ENCODE results near the gene RCOR1.
"Not testable (repeated sequence)": the region's sequence is repeated elsewhere in the genome, so short reads cannot be mapped to it uniquely, and the experiment has no call there.

The RCOR1 gene

DNA sequence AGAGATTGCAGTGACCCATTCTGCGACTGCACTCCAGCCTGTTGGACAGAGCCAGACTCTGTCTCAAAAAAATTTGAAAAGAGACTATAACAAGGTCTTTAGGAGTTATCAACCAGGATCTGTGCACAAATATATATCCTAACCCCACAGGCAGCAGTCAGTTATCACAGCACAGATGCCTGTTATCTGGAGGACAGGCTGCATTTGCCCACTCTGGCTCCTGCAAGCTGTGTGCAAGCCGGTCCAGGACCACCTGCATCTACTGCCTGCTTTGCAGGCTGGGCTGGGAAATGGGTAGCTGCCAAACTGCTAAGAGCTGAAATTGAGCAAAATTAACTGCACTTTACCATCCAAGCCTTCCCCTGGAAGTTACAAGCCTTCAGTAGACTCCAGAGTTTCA, 21.4 kb upstream of the RCOR1 start:
- DNase-seq (ENCODE audit: low read depth, low spot score) = no peak

DNA sequence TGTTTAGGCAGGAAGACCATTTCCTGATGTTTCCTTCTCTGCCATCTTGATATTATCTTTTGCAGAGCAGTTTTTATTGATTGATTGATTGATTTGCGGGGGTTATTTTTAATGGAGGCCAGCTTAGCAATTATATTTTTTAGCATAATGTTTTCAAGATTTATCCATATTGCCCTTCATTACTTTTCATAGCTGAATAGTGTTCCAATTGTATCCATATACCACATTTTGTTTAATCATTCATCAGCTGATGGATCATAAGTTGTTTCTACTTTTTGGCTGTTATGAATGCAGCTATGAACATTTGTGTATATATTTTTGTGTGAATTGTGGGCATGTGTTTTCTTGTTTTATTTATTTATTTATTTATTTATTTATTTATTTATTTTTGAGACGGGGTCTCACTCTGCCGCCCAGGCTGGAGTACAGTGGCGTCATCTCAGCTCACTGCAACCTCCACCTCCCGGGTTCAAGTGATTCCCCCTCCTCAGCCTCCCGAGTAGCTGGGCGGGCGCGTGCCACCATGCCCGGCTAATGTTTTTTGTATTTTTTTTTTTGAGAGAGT, 20.9 kb upstream of the RCOR1 start:
- DNase-seq (ENCODE audit: low read depth, low spot score) = no peak

DNA sequence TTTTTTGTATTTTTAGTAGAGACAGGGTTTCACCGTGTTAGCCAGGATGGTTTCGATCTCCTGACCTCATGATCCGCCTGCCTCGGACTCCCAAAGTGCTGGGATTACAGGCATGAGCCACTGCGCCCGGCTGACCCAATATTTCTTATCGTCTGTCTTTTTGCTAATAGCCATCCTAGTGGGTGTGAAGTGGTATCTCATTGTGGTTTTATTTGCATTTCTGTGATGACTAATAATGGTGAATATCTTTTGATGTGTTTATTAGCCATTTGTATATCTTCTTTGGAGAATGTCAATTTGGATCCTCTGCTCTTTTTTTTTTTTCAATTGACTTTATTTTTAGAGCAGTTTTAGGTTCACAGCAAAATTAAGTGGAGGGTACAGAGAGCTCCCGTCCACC, 19.3 kb upstream of the RCOR1 start:
- DNase-seq (ENCODE audit: low read depth, low spot score) = not testable (repeated sequence)

DNA sequence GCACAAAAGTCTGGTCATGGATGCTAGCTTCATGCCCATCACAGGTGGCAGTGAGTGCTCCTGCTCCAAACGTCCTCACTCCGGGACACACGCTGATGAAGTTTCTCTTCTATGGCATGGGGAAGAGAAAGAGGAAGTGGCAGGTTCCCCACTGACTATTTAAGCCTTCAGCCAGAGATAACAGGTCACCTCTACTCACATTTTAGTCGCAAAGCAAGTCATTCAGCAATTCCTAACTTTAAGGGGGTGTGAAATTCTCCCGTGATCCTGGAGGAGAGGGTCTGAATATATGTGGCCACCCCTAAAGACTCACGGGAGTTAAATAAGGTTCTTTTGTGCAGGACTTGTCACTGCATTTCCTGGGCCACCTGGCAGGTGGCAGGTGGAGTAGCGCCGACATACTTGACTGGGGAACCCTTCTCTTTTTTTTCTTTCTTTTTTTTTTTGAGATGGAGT, 18.8 kb upstream of the RCOR1 start:
- no peak for DNase-seq (ENCODE audit: low read depth, low spot score)

DNA sequence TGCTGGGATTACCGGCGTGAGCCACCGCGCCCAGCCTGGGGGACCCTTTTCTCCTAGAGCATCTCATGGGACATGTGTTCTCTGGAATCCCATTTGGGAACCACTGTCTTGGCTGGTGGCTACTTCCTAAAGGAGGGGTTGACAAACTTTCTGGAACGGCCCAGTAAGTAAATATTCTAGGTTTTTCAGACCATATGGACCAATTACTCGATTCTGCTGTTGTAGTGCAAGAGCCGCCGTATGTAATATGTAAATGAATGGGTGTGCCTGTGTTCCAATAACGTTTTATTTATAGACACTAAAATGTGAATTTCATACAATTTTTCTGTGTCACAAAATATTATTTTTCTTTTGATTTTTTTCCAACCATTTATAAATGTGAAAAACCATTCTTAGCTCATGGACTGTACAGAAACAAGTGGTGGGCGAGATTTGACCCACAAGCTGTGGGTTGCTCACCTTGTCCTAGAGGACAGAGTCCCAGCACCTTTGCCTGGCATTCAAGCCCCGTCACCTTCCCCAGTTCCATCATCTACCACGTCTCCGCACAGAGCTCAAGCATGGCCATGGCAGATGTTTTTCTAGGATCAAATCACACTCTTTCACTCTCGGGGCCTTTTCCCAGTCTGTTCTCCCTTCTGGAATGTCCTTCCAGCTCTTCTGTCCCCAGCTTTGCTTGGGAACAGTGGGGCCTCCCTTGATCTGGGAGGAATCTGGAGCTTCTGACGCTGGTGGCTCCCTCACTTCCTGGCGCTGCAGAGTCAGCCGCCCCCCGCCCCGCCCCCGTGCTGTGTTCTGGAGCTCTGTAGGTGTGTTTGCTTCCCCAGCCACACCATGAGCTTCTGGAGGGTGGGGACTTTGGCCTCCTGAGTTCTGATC, 17.9 kb upstream of the RCOR1 start:
- DNase-seq (ENCODE audit: low read depth, low spot score) = no peak

DNA sequence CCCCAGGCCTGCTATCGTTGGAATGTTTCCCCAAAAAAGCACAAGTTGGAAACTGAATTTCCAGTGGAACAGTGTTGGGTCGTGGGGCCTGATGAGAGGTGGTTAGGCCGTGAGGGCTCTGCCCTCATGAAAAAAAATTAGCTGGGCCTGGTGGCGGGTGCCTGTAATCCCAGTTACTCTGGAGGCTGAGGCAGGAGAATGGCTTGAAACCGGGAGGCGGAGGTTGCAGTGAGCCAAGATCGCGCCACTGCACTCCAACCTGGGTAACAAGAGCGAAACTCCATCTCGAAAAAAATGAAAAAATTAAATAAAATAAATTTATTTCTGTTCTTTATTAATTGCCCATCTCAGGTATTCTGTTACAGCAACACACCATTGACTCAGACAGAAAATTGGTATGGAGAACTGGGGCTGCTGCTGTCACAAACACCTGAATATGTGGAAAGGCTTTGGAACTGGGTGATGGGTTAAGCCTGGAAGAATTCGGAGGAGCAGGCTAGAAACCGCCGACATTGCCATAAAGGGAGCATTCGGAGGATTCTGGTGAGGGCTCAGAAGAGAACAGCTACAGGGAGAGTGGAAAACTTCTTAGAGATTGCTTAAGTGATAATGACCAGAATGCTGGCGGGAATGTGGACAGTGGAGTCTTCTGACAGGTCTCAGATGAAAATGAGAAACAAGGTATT, 17.1 kb upstream of the RCOR1 start:
- DNase-seq (ENCODE audit: low read depth, low spot score) = no peak

DNA sequence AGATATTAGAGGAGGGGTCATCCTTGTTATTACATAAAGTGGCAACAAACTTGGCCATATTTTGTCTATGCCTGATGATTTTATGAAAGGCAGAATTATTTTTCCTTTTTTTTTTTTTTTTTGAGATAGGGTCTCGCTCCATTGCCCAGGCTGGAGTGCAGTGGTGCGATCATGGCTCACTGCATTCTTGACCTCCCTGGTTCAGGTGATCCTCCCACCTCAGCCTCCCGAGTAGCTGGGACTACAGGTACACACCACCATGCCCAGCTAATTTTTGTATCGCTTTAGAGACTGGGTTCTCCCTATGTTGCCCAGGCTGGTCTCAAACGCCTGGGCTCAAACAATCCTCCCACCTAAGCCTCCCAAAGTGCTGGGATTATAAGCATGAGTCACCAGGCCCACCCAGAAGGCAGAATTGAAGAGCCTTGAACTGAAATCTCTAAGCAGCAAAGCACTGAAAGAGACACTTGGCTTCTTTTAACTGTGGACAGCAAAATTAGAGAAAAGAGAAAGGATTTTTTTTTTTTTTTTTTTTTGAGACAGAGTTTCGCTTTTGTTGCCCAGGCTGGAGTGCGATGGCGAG, 16.5 kb upstream of the RCOR1 start:
- not testable (repeated sequence) for DNase-seq (ENCODE audit: low read depth, low spot score)

DNA sequence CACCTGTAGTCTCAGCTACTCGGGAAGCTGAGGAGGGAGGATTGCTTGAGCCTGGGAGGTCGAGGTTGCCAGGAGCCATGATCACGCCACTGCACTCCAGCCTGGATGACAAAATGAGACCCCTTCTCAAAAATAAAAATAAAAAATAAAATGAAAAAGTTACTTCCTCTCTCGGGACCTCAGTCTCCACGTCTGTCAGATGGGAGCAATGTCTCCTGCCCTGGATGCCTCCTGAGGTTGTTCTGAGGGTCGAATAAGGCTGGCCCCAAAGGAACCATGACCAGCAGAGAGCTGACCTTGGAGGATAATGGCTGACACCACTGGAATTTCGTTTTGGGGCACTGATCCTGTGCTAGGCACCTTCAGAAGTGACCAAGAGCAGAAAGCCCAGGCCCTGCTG, 13.6 kb upstream of the RCOR1 start:
- no peak for DNase-seq (ENCODE audit: low read depth, low spot score)

DNA sequence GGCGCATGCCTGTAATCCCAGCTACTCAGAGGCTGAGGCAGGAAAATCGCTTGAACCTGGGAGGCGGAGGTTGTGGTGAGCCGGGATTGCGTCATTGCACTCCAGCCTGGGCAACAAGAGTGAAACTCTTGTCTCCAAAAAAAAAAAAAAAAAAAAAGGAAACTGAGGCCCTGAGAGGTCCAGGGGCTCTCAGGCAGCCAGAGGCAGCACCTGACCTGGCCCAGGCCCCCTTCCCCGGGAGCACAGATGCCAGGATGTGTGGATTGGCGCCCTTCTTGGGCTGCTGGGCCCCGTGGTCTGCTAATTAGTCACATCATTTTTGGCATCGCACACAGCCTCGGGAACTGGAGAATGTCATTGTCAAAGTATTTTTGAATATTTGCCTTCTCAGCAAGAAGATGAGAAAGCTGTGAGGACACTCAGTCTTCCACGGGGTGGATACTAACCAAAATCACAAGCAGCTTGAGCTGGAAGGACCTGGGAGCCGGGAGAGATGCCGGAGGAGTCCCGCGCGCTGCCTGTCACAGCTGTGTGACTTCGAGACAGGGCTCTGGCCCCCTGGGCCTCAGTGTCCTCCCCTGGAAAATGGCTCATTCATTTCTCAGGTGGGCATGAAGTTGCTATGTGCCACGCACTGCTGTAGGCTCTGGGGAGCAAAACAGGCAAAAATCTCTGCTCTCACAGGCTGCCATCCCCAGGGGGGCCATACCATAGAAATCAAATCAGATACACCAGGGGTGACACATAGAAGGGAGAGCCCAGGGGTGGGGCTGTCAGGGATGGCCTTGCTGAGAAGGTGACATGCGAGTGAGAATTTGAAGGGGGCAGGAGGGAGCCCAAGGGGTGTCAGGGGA, 12.5 kb upstream of the RCOR1 start:
- DNase-seq (ENCODE audit: low read depth, low spot score) = no peak

DNA sequence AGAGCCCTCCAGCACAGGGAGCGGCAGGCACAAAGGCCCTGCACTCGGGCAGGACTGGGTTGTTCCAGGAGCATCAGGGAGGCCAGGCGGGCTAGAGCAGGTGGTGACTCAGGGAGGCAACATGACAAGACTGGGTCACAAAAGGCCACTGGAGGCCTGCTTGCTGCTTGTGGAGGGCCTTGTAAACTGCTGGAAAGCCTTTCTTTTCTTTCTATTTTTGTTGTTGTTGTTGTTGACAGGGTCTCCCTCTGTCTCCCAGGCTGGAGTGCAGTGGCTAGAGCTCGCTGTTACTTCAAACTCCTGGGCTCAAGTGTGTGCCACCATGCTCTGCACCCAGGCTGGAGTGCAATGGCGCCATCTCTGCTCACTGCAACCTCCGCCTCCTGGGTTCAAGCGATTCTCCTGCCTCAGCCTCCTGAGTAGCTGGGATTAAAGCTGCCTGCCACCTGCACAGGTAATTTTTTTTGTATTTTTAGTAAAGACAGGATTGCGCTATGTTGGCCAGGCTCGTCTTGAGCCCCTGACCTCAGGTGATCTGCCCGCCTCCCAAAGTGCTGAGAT, 11.8 kb upstream of the RCOR1 start:
- no peak for DNase-seq (ENCODE audit: low read depth, low spot score)

DNA sequence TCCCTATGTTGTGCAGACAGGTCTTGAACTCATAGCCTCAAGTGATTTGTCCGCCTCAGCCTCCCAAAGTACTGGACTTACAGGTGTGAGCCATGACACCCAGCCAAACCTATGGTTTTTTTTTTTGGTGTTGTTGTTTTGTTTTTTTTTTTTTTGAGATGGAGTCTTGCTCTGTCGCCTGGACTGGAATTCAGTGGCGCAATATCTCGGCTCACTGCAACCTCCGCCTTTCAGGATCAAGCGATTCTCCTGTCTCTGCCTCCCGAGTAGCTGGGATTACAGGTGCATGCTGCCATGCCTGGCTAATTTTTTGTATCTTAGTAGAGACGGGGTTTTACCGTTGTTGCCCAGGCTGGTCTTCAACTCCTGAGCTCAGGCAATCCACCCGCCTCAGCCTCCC, 11.3 kb upstream of the RCOR1 start:
- no peak for DNase-seq (ENCODE audit: low read depth, low spot score)

DNA sequence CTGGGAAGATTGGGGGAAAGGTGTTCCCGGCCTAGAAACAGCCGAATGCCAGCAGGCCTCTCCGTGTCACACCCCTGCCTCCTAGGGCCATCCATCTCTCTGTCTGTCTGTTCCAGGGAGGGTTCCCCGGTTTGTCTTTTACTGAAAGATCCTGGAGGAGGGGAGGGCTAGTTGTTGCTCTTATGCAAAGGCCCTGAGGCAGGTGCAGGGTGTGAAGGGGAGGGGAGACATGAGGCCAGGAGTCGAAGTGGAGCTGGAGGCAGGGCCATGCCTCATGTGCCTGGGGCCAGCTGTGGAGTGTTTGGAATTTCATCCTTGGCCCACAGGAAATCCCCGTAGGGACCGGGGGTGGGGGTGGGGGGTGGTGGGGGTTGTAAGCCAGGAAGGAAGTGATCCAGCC, 8.7 kb upstream of the RCOR1 start:
- no peak for DNase-seq (ENCODE audit: low read depth, low spot score)

DNA sequence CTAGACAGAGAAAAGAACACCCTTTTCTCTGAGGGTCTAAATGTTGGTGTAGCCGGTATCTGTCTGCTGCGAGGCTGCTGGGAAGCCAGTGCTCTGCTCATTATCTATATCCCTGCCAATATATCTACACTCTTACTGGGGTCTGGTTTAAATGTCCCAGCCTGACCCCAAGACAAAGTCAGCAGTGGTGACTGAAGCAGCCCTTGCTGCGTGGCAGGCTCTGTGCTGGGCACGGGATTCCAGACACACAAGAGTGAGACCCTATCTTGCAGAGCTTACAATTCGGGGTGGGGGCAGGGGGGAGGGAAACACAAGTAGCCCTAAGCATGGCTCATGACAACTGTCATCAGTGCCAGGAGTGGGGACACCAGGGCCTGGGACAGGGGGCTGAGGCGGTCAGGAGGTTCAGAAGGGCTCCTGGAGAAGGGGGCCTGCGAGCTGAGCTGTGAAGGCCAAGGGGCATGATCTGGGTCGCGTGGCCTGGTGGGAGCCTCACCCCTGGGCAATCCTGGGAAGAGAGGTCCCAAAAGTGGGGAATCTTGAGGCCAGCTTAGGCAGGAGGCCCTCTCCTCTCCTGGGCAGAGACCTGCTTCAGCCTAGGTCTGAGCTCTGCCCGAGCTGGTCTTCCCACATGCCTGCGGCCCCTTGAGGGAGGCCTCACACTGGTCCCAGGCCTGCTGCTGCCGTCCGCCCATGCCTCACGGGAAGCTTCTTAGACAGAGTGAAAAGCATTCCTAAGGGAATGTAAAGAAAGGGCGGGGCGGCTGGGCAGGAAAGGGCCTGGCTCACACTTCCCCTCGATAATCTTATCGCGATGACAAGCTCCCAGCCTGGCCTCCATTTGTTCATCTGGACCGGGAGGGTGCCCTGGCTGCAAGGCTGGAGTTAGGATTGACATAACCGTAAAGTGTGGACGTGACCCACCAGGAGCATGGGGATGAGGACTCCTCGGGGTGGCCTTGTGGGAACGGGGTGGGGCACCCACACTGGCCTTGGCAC, 7.3 kb upstream of the RCOR1 start:
- no peak for DNase-seq (ENCODE audit: low read depth, low spot score)

DNA sequence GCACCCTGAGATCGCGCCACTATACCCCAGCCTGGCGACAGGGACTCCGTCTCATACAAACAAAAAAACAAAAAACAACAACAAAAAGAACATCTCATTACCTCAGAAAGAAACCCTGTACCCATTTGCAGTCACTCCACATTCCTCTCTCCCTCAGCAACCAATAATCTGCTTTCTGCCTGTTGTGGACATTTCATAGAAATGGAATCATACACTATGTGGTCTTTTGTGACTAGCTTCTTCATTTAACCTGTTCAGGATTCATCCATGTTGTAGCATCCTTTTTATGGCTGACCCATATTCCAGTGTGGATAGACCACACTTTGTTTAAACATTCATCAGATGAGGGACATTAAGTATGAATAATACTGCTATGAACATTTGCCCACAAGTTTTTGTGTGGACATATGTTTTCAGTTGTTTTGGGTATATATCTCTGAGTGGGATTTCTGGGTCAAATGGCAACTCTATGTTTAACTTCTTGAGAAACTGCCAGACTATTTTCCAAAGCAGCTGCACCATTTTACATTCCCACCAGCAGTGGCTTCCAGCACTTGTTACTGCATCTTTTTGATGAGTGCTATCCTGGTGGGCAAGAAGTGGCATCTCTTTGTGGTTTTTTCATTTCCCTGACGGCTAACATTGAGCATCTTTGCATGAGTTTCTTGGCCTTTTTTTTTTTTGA, 5.9 kb upstream of the RCOR1 start:
- no peak for DNase-seq (ENCODE audit: low read depth, low spot score)

DNA sequence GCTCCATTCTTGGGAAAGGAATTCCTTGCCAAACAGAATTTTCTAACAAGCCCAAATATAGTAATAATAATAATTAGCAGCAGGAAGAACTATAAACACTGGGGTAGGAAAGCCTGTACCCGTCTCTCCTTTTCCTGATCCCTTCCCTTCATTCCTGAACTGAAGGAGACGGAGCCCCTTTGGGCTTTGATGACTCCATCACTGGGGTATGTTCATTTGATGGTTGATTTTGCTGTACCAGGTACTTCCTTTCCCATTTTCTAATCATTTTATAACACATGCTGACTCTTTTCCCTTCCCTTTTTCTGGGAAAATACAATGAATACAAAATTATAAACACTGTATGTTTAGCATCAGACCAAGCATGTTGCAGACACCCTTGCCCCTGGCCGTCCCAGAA, 3.6 kb upstream of the RCOR1 start:
- DNase-seq (ENCODE audit: low read depth, low spot score) = no peak

DNA sequence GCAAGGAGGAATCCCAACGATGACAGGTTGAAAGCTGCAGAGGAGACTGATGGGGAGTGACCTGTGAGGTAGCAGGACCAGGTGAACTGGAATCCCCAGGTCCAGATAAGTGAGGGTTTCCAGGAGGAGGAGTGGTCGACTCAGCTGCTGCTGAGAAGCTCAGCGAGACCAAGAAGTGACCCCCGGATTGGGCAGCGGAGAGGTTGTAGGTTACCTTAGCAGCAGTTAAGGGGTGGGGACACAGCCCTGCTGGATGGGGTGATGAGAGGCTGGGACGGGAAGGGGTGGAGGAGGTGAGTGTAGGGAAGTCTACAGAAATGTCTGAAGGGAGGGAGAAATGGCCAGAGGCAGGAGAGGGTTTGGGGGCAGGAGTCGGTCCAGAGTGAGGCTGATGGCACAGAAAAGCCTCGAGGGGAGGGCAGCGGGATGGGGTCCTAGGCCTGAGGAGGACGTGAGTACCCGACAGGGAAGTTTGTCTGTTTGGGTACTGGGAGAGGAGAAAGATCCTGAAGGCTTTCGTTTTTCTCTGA, 2.6 kb upstream of the RCOR1 start:
- DNase-seq (ENCODE audit: low read depth, low spot score) = no peak

DNA sequence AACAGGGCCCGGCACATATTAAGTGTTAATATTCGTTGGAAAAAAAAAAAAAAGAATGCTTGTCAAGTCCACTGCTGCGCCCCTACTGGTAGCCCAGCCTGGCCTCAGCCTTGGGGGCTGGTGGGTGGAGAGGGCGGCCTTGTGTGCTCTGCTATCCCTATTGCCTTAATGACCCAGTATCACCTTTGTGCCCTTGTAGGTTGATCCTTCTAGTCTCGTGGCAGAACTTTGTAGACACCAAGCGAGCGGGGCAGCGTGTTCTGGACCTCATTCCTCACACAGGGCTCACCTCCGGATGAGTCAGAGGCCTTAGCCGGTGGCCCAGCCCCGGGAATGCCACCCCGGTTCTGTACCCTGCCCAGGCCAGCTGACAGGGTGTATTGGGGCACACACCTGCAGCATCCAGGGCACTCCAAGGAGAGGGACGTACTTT, 1.8 kb upstream of the RCOR1 start:
- no peak for DNase-seq (ENCODE audit: low read depth, low spot score)

DNA sequence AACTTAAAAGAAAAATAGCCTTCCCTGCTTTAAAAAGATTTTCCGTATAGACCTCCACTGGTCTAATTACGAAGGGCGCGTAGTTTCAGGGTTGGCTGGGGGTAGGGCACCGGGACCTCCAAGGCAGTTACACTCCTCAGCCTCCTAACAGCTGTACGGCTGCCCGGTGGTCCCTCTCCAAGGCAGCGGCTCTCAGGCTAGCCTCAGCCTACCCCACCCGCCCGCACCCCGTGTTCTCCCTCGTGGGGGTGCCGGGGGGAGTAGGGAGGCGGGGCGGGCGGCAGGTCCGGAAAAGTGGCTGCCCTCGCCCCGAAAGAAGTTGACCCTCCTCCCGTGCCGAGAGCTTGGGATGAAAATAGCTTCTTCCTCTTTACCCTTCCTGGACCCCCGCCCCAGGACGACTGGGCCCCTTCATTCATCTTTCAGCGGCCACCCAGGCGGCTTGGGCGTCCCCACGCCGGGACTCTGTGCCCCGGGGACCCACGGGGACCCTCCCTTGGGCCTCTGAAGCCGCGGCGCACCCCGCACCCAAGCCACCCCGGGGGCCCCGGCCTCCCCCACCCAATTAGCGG, 991 bp upstream of the RCOR1 start:
- DNase-seq (ENCODE audit: low read depth, low spot score) = no peak

DNA sequence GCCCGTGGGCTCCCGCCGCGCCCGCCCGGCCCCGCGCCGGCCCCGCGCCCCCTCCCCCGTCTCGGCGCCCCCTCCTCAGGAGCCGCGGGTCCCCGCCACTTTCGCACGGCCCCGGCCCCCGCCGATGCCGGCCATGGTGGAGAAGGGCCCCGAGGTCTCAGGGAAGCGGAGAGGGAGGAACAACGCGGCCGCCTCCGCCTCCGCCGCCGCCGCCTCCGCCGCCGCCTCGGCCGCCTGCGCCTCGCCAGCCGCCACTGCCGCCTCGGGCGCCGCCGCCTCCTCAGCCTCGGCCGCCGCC, 263 bp downstream of the RCOR1 start:
- DNase-seq (ENCODE audit: low read depth, low spot score) = no peak

All from iPS DF 19.7 (cell line).